ENCODE measurements around the gene CARMIL1. TPM values are rescaled to one million over a fixed set of nuclear protein-coding genes. Genes with fewer than 3 reads are reported as not detected.

Gene CARMIL1
- polyA plus RNA-seq, 2 donors = 6.9 to 9.5 TPM

- no peaks in the 10 kb centered on the region for H3K36me3 ChIP-seq (ENCODE audit: control insufficient read depth in 2 of 2, insufficient read depth in 2 of 2, low read length in 1 of 2)
- peaks cover 0 to 3% of the 10 kb centered on the region in 2 donors for H3K27me3 ChIP-seq (ENCODE audit: control insufficient read depth in 1 of 2, insufficient read depth in 2 of 2, low read length in 2 of 2)
- no peak overlapping the region for H3K4me3 ChIP-seq (ENCODE audit: low read depth in 1 of 2, low read length in 2 of 2)
- H3K27ac ChIP-seq (ENCODE audit: low read depth in 2 of 2, low read length in 1 of 2) = no peak overlapping the region
- no peaks in the 10 kb centered on the region for H3K9me3 ChIP-seq (ENCODE audit: control insufficient read depth in 2 of 2, insufficient read depth in 1 of 2, low read depth in 1 of 2, low read length in 1 of 2)
- H3K4me1 ChIP-seq (ENCODE audit: control insufficient read depth in 2 of 2, insufficient read depth in 2 of 2, low read length in 1 of 2) = no peaks in the 10 kb centered on the region
Measured at GRCh38 chr6:25270559-25270958, 8.6 kb upstream of the CARMIL1 start.

- peaks cover 0 to 6% of the 10 kb centered on the region in 2 donors for H3K4me1 ChIP-seq (ENCODE audit: control insufficient read depth in 2 of 2, insufficient read depth in 2 of 2, low read length in 1 of 2)
- H3K36me3 ChIP-seq (ENCODE audit: control insufficient read depth in 2 of 2, insufficient read depth in 2 of 2, low read length in 1 of 2) = no peaks in the 10 kb centered on the region
- WGBS, 2 donors = 82 to 100% methylated on average over 1 of the region's 1 CpG
- H3K4me3 ChIP-seq (ENCODE audit: low read depth in 1 of 2, low read length in 2 of 2) = no peak overlapping the region
- no peak overlapping the region for H3K27ac ChIP-seq (ENCODE audit: low read depth in 2 of 2, low read length in 1 of 2)
- H3K9me3 ChIP-seq (ENCODE audit: control insufficient read depth in 2 of 2, insufficient read depth in 1 of 2, low read depth in 1 of 2, low read length in 1 of 2) = no peaks in the 10 kb centered on the region
- peaks cover 0 to 3% of the 10 kb centered on the region in 2 donors for H3K27me3 ChIP-seq (ENCODE audit: control insufficient read depth in 1 of 2, insufficient read depth in 2 of 2, low read length in 2 of 2)
Measured at GRCh38 chr6:25275436-25275835, 3.7 kb upstream of the CARMIL1 start.

DNA sequence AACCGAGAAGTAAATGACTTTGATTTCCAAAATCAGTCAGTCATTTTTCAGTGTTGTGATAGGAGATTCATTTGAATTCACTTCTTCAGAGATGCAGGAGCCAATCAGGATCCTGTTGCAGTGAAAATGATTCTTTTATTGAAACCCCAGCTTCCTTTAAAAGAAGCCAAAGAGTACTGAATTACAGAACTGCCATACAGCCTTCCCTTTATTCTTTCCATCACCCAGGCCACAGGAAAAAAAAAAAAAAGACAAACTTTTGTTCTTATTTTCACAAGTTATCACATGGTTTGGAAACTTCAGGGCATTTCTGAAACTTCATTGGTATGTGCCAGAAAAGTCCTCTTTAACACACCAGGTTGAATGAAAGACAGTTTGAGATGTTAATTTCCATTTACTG lies 1.8 kb upstream of the CARMIL1 start:
- H3K9me3 ChIP-seq (ENCODE audit: control insufficient read depth in 2 of 2, insufficient read depth in 1 of 2, low read depth in 1 of 2, low read length in 1 of 2) = no peaks in the 10 kb centered on the region
- no peak overlapping the region for H3K27ac ChIP-seq (ENCODE audit: low read depth in 2 of 2, low read length in 1 of 2)
- peaks cover 0 to 6% of the 10 kb centered on the region in 2 donors for H3K4me1 ChIP-seq (ENCODE audit: control insufficient read depth in 2 of 2, insufficient read depth in 2 of 2, low read length in 1 of 2)
- WGBS, 2 donors = 72 to 84% methylated on average over 1 of the region's 1 CpG
- H3K36me3 ChIP-seq (ENCODE audit: control insufficient read depth in 2 of 2, insufficient read depth in 2 of 2, low read length in 1 of 2) = no peaks in the 10 kb centered on the region
- H3K27me3 ChIP-seq (ENCODE audit: control insufficient read depth in 1 of 2, insufficient read depth in 2 of 2, low read length in 2 of 2) = no peaks in the 10 kb centered on the region
- H3K4me3 ChIP-seq (ENCODE audit: low read depth in 1 of 2, low read length in 2 of 2) = no peak overlapping the region

DNA sequence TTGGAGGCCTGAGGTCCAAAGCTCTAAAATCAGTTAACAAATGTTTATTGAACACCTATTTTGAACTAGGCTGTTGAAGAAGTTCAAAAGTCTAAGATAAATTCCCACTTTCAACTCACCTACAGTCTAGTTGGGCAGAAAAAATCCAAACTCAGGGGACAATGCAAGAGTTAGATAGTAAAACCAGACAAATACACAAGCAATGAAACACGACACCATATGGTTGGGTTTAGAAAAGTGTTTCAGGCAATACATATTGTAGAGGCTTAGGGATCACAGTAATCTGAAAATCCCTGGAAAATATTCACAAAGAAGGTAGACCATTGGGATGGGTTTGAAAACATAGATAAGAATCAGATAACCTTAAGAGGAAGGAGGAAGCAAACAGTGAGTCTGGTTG lies 1.3 kb upstream of the CARMIL1 start:
- no peaks in the 10 kb centered on the region for H3K27me3 ChIP-seq (ENCODE audit: control insufficient read depth in 1 of 2, insufficient read depth in 2 of 2, low read length in 2 of 2)
- H3K36me3 ChIP-seq (ENCODE audit: control insufficient read depth in 2 of 2, insufficient read depth in 2 of 2, low read length in 1 of 2) = no peaks in the 10 kb centered on the region
- H3K27ac ChIP-seq (ENCODE audit: low read depth in 2 of 2, low read length in 1 of 2) = no peak overlapping the region
- no peak overlapping the region for H3K4me3 ChIP-seq (ENCODE audit: low read depth in 1 of 2, low read length in 2 of 2)
- H3K4me1 ChIP-seq (ENCODE audit: control insufficient read depth in 2 of 2, insufficient read depth in 2 of 2, low read length in 1 of 2) = peaks cover 0 to 6% of the 10 kb centered on the region in 2 donors
- H3K9me3 ChIP-seq (ENCODE audit: control insufficient read depth in 2 of 2, insufficient read depth in 1 of 2, low read depth in 1 of 2, low read length in 1 of 2) = no peaks in the 10 kb centered on the region
- 88 to 92% methylated on average over 1 of the region's 1 CpG for WGBS, 2 donors

GRCh38 chr6:25278261-25278913 lies 787 bp upstream of the CARMIL1 start:
- WGBS, 2 donors = 4 to 5% methylated on average over 16 of the region's 16 CpGs
- no peaks in the 10 kb centered on the region for H3K9me3 ChIP-seq (ENCODE audit: control insufficient read depth in 2 of 2, insufficient read depth in 1 of 2, low read depth in 1 of 2, low read length in 1 of 2)
- H3K27ac ChIP-seq (ENCODE audit: low read depth in 2 of 2, low read length in 1 of 2) = no peak overlapping the region
- H3K4me3 ChIP-seq (ENCODE audit: low read depth in 1 of 2, low read length in 2 of 2) = peak overlapping the region; percentile 65 to 75
- H3K4me1 ChIP-seq (ENCODE audit: control insufficient read depth in 2 of 2, insufficient read depth in 2 of 2, low read length in 1 of 2) = peaks cover 0 to 6% of the 10 kb centered on the region in 2 donors
- H3K27me3 ChIP-seq (ENCODE audit: control insufficient read depth in 1 of 2, insufficient read depth in 2 of 2, low read length in 2 of 2) = no peaks in the 10 kb centered on the region
- no peaks in the 10 kb centered on the region for H3K36me3 ChIP-seq (ENCODE audit: control insufficient read depth in 2 of 2, insufficient read depth in 2 of 2, low read length in 1 of 2)

DNA sequence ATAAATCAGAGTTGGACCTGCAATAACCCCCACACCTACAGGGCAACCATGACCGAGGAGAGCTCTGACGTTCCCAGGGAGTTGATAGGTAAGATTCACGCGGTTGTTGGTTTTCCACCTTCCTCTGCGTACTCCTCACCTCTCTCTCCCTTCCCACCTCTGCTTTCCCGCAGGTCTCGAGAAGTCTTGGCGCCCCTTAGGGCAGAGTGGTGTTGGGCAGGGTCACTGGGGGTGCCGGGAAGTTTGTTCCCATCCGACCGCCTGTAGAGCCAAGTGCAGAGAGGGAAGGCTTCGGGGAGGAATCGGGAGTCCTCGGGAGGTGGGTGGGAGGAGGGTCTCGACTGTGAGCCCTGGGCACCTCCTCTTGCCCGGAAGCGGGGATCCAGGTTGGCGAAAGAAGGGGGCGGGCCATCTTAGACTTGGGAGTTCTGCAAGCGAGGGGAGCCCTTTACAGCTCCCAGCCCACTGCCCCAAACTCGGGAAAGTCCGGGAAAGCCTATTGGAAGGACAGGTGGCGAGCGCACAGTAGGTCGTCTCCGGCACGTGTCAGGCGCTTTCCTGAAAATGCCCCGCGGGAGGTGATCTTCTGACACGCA lies 672 bp downstream of the CARMIL1 start:
- peak overlapping the region; percentile 65 to 75 for H3K4me3 ChIP-seq (ENCODE audit: low read depth in 1 of 2, low read length in 2 of 2)
- peak overlapping the region; percentile 53 to 64 for H3K27ac ChIP-seq (ENCODE audit: low read depth in 2 of 2, low read length in 1 of 2)
- no peaks in the 10 kb centered on the region for H3K9me3 ChIP-seq (ENCODE audit: control insufficient read depth in 2 of 2, insufficient read depth in 1 of 2, low read depth in 1 of 2, low read length in 1 of 2)
- H3K36me3 ChIP-seq (ENCODE audit: control insufficient read depth in 2 of 2, insufficient read depth in 2 of 2, low read length in 1 of 2) = no peaks in the 10 kb centered on the region
- no peaks in the 10 kb centered on the region for H3K27me3 ChIP-seq (ENCODE audit: control insufficient read depth in 1 of 2, insufficient read depth in 2 of 2, low read length in 2 of 2)
- peaks cover 0 to 6% of the 10 kb centered on the region in 2 donors for H3K4me1 ChIP-seq (ENCODE audit: control insufficient read depth in 2 of 2, insufficient read depth in 2 of 2, low read length in 1 of 2)
- 1 to 2% methylated on average over 31 of the region's 31 CpGs for WGBS, 2 donors

GRCh38 chr6:25280344-25281074 lies 1.3 kb downstream of the CARMIL1 start:
- H3K27ac ChIP-seq (ENCODE audit: low read depth in 2 of 2, low read length in 1 of 2) = peak overlapping the region; percentile 53 to 64
- peak overlapping the region; percentile 65 to 75 for H3K4me3 ChIP-seq (ENCODE audit: low read depth in 1 of 2, low read length in 2 of 2)
- no peaks in the 10 kb centered on the region for H3K36me3 ChIP-seq (ENCODE audit: control insufficient read depth in 2 of 2, insufficient read depth in 2 of 2, low read length in 1 of 2)
- peaks cover 0 to 6% of the 10 kb centered on the region in 2 donors for H3K4me1 ChIP-seq (ENCODE audit: control insufficient read depth in 2 of 2, insufficient read depth in 2 of 2, low read length in 1 of 2)
- WGBS, 2 donors = 9% methylated on average over 13 of the region's 13 CpGs
- no peaks in the 10 kb centered on the region for H3K9me3 ChIP-seq (ENCODE audit: control insufficient read depth in 2 of 2, insufficient read depth in 1 of 2, low read depth in 1 of 2, low read length in 1 of 2)
- no peaks in the 10 kb centered on the region for H3K27me3 ChIP-seq (ENCODE audit: control insufficient read depth in 1 of 2, insufficient read depth in 2 of 2, low read length in 2 of 2)

DNA sequence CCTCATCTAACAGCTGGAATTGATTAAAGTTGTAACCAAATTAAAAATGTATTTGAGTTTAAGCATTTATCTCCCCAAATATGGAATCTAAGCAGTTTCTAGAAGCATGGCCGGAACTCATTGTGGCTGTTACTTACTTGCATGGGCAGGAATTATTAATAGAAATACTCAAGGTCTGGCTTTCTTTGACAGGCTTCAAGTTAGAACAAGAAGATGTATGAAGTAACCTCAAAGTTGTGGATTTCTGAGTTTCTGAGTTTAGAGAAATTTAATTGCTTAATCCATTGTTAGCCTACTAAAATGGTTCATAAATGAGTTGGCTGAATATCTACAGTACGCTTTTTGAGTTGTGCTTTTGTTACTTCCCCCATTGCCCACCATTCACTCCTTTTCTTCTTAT lies 7.7 kb downstream of the CARMIL1 start:
- H3K4me1 ChIP-seq (ENCODE audit: control insufficient read depth in 2 of 2, insufficient read depth in 2 of 2, low read length in 1 of 2) = peaks cover 0 to 5% of the 10 kb centered on the region in 2 donors
- H3K36me3 ChIP-seq (ENCODE audit: control insufficient read depth in 2 of 2, insufficient read depth in 2 of 2, low read length in 1 of 2) = no peaks in the 10 kb centered on the region
- no peaks in the 10 kb centered on the region for H3K9me3 ChIP-seq (ENCODE audit: control insufficient read depth in 2 of 2, insufficient read depth in 1 of 2, low read depth in 1 of 2, low read length in 1 of 2)
- H3K4me3 ChIP-seq (ENCODE audit: low read depth in 1 of 2, low read length in 2 of 2) = no peak overlapping the region
- no peak overlapping the region for H3K27ac ChIP-seq (ENCODE audit: low read depth in 2 of 2, low read length in 1 of 2)
- no peaks in the 10 kb centered on the region for H3K27me3 ChIP-seq (ENCODE audit: control insufficient read depth in 1 of 2, insufficient read depth in 2 of 2, low read length in 2 of 2)
- WGBS, 2 donors = 54 to 71% methylated on average over 2 of the region's 2 CpGs

- no peaks in the 10 kb centered on the region for H3K36me3 ChIP-seq (ENCODE audit: control insufficient read depth in 2 of 2, insufficient read depth in 2 of 2, low read length in 1 of 2)
- 81 to 84% methylated on average over 6 of the region's 6 CpGs for WGBS, 2 donors
- no peaks in the 10 kb centered on the region for H3K27me3 ChIP-seq (ENCODE audit: control insufficient read depth in 1 of 2, insufficient read depth in 2 of 2, low read length in 2 of 2)
- H3K4me3 ChIP-seq (ENCODE audit: low read depth in 1 of 2, low read length in 2 of 2) = no peak overlapping the region
- H3K9me3 ChIP-seq (ENCODE audit: control insufficient read depth in 2 of 2, insufficient read depth in 1 of 2, low read depth in 1 of 2, low read length in 1 of 2) = no peaks in the 10 kb centered on the region
- peak overlapping the region in 1 of 2 donors; percentile 17 for H3K27ac ChIP-seq (ENCODE audit: low read depth in 2 of 2, low read length in 1 of 2)
- peaks cover 0 to 5% of the 10 kb centered on the region in 2 donors for H3K4me1 ChIP-seq (ENCODE audit: control insufficient read depth in 2 of 2, insufficient read depth in 2 of 2, low read length in 1 of 2)
Measured at GRCh38 chr6:25287941-25288340, 8.8 kb downstream of the CARMIL1 start.

Measured in esophagus (tissue), 2 donors.